AG04449 (cell line): ENCODE results near the gene CNTN4.
"Not testable (repeated sequence)": the region's sequence is repeated elsewhere in the genome, so short reads cannot be mapped to it uniquely, and the experiment has no call there.

ENCODE experiments used
- CTCF ChIA-PET: fragments of 350-600 bp; formaldehyde crosslinking; extraction: SDS; loops from one replicate; lab custom pipeline; 2021; ENCODE audit warnings: antibody characterized with exemption; lab: Yijun Ruan, JAX
- POLR2A ChIA-PET: fragments of 400-600, 350-600 bp; formaldehyde crosslinking; extraction: SDS; loops from one replicate; lab custom pipeline; 2020; ENCODE audit warnings: antibody characterized with exemption, inconsistent platforms; lab: Yijun Ruan, JAX
- DNase-seq: peaks from one replicate; pipeline ENCODE4 v3.0.0-alpha.2; 2010; ENCODE audit warnings: low read depth, low spot score
- H3K4me3 ChIP-seq: 2 replicates; pipeline ENCODE4 v1.5.1; 2011; ENCODE audit warnings: low read depth, mild to moderate bottlenecking, control low read depth, low read length
- TF ChIP-seq, protein P1 (sequence below): IDR thresholded peaks from one replicate; pipeline ENCODE4 v1.5.1; 2011; ENCODE audit warnings: mild to moderate bottlenecking, moderate library complexity, low read length, control low read depth, inconsistent platforms; ENCODE audit not compliant: insufficient read depth; ENCODE audit errors: missing control alignments

The CNTN4 gene

DNA sequence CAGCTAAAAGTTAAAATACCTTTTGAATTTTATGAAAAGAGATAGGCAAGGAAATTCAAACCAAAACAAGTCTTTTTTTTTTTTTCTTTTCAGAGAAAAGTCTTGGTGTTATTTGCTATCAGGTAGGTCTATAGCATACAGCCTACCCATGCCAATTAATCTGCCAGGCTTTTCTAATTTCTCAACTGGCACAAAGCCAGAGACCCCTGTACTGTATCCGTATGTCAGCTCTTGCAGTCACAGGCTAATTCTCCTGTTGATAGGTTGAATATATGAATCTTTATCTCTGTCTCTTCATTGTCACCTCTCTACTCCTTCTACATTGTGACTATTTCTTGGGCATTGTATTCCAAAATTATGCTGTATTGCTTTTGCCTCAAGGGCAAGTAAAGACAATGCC is 878.1 kb downstream of the CNTN4 start:
- H3K4me3 ChIP-seq = no peak overlapping the region
- ChIA-PET CTCF (no interaction called here), POLR2A (no interaction called here)
- DNase-seq = no peak
- TF ChIP-seq, protein P1, sequence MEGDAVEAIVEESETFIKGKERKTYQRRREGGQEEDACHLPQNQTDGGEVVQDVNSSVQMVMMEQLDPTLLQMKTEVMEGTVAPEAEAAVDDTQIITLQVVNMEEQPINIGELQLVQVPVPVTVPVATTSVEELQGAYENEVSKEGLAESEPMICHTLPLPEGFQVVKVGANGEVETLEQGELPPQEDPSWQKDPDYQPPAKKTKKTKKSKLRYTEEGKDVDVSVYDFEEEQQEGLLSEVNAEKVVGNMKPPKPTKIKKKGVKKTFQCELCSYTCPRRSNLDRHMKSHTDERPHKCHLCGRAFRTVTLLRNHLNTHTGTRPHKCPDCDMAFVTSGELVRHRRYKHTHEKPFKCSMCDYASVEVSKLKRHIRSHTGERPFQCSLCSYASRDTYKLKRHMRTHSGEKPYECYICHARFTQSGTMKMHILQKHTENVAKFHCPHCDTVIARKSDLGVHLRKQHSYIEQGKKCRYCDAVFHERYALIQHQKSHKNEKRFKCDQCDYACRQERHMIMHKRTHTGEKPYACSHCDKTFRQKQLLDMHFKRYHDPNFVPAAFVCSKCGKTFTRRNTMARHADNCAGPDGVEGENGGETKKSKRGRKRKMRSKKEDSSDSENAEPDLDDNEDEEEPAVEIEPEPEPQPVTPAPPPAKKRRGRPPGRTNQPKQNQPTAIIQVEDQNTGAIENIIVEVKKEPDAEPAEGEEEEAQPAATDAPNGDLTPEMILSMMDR = no peak

DNA sequence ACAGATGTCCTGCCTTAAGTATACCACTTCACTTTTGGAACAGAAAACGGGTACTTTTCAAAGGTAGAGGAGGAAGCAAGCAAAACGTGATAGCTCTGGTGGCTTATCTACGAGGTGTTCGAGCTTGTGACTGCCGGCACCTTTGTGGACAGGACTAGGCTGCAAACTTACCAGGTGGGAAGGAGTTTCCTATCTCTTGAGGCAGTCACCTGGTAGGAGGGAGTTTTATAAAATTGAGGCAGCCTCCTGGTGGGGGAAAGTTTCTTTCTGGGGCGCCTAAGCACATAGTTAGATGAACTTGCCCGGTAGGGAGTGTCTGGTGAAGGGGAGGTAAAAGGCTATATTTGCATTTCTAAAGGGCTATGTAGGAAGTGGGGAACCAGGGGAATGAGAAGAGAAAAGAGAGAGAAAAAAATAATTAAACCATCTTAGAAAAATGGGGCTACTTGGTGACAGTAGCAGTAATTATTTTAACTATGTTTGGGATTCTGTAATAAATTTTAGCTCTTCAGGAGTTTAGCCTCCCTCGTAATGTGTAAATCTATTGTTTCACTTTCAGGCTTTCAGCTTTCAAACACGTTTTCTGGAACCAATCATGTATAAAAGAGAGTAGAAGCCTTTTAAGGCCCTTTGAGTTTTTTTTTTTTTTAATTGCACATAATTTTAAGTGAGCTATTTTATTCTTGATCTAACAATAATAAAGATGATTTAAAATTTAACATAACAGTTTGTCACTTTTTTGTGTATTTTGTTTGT is 880.5 kb downstream of the CNTN4 start:
- POLR2A ChIA-PET = no interaction called here
- TF ChIP-seq, protein P1 = no peak
- CTCF ChIA-PET = no interaction called here
- no peak for DNase-seq
- no peak overlapping the region for H3K4me3 ChIP-seq

DNA sequence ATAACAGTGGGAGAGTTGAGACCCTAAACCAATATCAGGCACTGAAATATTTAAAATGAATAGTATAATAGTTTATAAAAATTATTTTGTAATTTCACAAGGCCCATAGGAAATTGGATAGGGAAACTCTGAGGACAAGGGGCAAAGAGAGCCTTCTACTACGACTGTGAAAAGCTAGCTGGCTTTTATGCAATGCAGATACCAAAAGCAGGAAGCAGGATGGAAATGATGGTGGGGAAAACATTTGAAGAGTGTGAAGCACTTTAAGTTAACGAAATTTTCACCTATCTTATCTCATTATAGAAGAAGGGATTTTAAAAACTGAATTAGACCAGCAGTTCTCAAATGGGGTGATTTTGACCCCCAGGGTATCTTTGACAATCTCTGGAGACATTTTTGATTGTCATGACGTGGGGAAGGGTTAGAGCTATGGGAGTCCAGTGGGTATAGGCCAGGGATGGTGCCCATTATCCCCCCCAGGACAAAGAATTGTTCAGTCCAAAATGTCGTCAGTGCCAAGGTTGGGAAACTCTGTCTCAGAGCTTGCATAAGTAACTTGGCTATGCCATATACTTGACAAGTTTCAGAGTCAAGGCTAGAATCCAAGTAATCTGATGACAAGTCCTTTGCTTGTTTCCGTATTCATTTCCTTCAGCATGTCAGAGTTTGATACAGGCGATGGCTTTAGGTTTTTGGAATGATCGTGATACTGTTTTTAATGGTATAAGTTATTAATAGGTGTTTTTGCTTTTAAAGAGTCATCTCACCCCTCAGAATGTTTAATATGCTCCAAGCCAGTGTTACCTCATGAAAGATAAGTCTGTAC is 885.6 kb downstream of the CNTN4 start:
- POLR2A ChIA-PET = no interaction called here
- no peak for DNase-seq
- CTCF ChIA-PET = no interaction called here

DNA sequence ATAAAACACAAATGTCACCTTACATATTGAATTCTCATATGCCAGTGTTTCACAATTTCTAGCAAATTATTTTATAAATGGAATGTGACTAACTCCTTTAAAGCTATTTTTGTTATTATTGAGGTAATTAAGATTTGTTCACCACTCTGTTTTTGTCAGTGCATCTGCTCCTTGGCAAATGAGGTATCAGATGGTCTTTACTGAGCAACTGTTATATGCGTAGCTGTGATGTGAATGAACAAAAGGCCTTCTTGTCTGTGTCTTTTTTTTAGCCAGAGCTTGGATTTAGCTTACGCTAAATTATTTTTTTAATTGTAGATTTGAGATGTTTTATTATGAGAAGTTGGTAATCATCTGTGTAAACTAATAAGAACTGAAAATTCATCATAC is 886.2 kb downstream of the CNTN4 start:
- POLR2A ChIA-PET = no interaction called here
- no peak for DNase-seq
- no peak overlapping the region for H3K4me3 ChIP-seq
- CTCF ChIA-PET = no interaction called here
- TF ChIP-seq, protein P1 = no peak

More for the DNA sequence above, 885.6 kb downstream of the CNTN4 start:
- no peak overlapping the region for H3K4me3 ChIP-seq
- TF ChIP-seq, protein P1 = no peak

DNA sequence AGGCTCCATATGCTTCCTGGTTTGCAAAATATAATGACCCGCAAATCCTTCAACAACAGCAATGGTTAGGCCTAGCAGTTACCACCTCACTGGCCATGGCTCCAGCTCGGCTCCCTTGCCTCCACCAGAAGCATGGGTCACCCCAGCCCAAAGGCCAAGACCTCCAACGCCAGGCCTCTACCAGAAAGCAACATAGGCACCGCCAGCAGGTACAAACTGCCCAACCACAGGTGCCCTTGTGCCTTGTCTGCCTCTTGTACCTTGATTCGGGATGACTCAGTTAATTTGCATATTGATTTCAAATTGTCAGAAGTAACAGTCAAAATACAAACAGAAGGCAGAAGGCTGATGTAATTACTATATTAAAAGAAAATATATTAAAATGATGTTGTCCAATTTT is 886.8 kb downstream of the CNTN4 start:
- H3K4me3 ChIP-seq = no peak overlapping the region
- POLR2A ChIA-PET = no interaction called here
- CTCF ChIA-PET = no interaction called here
- no peak for DNase-seq
- TF ChIP-seq, protein P1 = no peak

DNA sequence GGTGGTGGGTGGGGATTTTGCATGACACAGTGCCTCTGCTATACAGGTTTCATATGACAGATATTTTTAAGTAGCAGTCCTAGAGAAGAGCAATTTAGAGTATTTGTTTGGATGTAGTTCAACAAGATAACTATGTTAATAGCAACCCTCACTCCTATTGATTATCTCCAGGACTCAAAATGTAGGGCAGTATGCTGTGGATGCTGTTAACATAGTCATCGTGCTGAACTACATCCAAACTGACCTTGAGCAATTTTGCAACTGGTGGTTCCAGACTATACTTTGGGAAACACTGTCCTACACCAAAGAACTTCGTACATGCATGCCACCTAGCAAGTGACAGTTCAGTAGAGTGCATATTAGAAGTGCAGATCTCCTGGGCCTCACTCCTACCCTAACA is 893.9 kb downstream of the CNTN4 start:
- CTCF ChIA-PET = no interaction called here
- TF ChIP-seq, protein P1 = no peak
- no peak overlapping the region for H3K4me3 ChIP-seq
- POLR2A ChIA-PET = no interaction called here
- DNase-seq = no peak

DNA sequence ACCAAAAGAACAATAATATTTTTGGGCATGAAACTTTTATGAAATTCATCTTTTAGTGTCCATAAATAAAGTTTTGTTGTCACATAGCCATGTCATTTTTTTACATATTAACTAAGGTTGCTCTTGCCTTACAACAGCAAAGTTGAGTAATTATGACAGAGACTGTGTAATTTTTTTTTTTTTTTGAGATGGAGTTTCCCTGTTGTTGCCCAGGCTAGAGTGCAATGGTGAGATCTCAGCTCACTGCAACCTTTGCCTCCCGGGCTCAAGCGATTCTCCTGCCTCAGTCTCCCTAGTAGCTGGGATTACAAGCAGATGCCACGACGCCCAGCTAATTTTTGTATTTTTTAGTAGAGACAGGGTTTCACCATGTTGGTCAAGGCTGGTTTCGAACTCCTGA is 894.5 kb downstream of the CNTN4 start:
- H3K4me3 ChIP-seq, CTCF ChIA-PET, POLR2A ChIA-PET, DNase-seq: not testable (repeated sequence)
